ENCODE results near the gene PPEF1.
"Not testable (repeated sequence)": the region's sequence is repeated elsewhere in the genome, so short reads cannot be mapped to it uniquely, and the experiment has no call there.

PPEF1 gene

GRCh38 chrX:18702362-18703195, 4.9 kb upstream of the PPEF1 start:
- FAIRE-seq = no peak

- no peak for FAIRE-seq
Measured at GRCh38 chrX:18709833-18710232, 2.4 kb downstream of the PPEF1 start.

GRCh38 chrX:18714910-18715309, 7.5 kb downstream of the PPEF1 start:
- no peak for FAIRE-seq

- FAIRE-seq = no peak
Measured at GRCh38 chrX:18719852-18720251, 12.4 kb downstream of the PPEF1 start.

GRCh38 chrX:18721683-18722499, 14.4 kb downstream of the PPEF1 start:
- FAIRE-seq = no peak

GRCh38 chrX:18722500-18723071, 15.1 kb downstream of the PPEF1 start:
- FAIRE-seq = no peak

GRCh38 chrX:18725310-18725943, 18.0 kb downstream of the PPEF1 start:
- no peak for FAIRE-seq

GRCh38 chrX:18733287-18733686, 25.8 kb downstream of the PPEF1 start:
- no peak for FAIRE-seq

- not testable (repeated sequence) for FAIRE-seq
Measured at GRCh38 chrX:18739609-18740008, 32.2 kb downstream of the PPEF1 start.

GRCh38 chrX:18748499-18748898, 41.1 kb downstream of the PPEF1 start:
- FAIRE-seq = no peak

- peak; percentile 86 for FAIRE-seq
Measured at GRCh38 chrX:18753631-18754030, 46.2 kb downstream of the PPEF1 start.

- no peak for FAIRE-seq
Measured at GRCh38 chrX:18755651-18756050, 48.2 kb downstream of the PPEF1 start.

- FAIRE-seq = no peak
Measured at GRCh38 chrX:18757956-18758932, 50.8 kb downstream of the PPEF1 start.

- no peak for FAIRE-seq
Measured at GRCh38 chrX:18761750-18762149, 54.3 kb downstream of the PPEF1 start.

- not testable (repeated sequence) for FAIRE-seq
Measured at GRCh38 chrX:18763106-18763505, 55.7 kb downstream of the PPEF1 start.

GRCh38 chrX:18769364-18769763, 61.9 kb downstream of the PPEF1 start:
- no peak for FAIRE-seq

- FAIRE-seq = no peak
Measured at GRCh38 chrX:18769812-18770573, 62.5 kb downstream of the PPEF1 start.

- no peak for FAIRE-seq
Measured at GRCh38 chrX:18789916-18790315, 82.5 kb downstream of the PPEF1 start.

GRCh38 chrX:18792828-18793227, 85.4 kb downstream of the PPEF1 start:
- no peak for FAIRE-seq

GRCh38 chrX:18793601-18794089, 86.2 kb downstream of the PPEF1 start:
- FAIRE-seq = no peak

GRCh38 chrX:18797141-18797540, 89.7 kb downstream of the PPEF1 start:
- FAIRE-seq = no peak
